ENCODE results near the gene SCN5A.

SCN5A gene

GRCh38 chr3:38608961-38609360 lies 40.5 kb downstream of the SCN5A start:
- no peaks in the 10 kb centered on the region for H3K36me3 ChIP-seq (ENCODE audit: insufficient read depth, low read length)
- H3K4me3 ChIP-seq (ENCODE audit: low read depth in 1 of 2, low read length in 2 of 2): no peak overlapping the region
- H3K27ac ChIP-seq (ENCODE audit: low read depth, low read length): no peak overlapping the region
- H3K27me3 ChIP-seq (ENCODE audit: control insufficient read depth in 1 of 2, insufficient read depth in 2 of 2, low read length in 2 of 2): no peaks in the 10 kb centered on the region
- no peaks in the 10 kb centered on the region for H3K9me3 ChIP-seq (ENCODE audit: low read length)
- no peak overlapping the region for H3K9ac ChIP-seq (ENCODE audit: low read length)
- H3K4me1 ChIP-seq (ENCODE audit: insufficient read depth, low read length): no peaks in the 10 kb centered on the region

- H3K9ac ChIP-seq (ENCODE audit: low read length): no peak overlapping the region
- H3K27me3 ChIP-seq (ENCODE audit: control insufficient read depth in 1 of 2, insufficient read depth in 2 of 2, low read length in 2 of 2): no peaks in the 10 kb centered on the region
- H3K4me1 ChIP-seq (ENCODE audit: insufficient read depth, low read length): no peaks in the 10 kb centered on the region
- no peak overlapping the region for H3K27ac ChIP-seq (ENCODE audit: low read depth, low read length)
- no peak overlapping the region for H3K4me3 ChIP-seq (ENCODE audit: low read depth in 1 of 2, low read length in 2 of 2)
- no peaks in the 10 kb centered on the region for H3K36me3 ChIP-seq (ENCODE audit: insufficient read depth, low read length)
- no peaks in the 10 kb centered on the region for H3K9me3 ChIP-seq (ENCODE audit: low read length)
Measured at GRCh38 chr3:38608086-38608775, 41.3 kb downstream of the SCN5A start.

GRCh38 chr3:38606561-38606960 lies 42.9 kb downstream of the SCN5A start:
- Histone ChIP-seq H3K27me3 (ENCODE audit: control insufficient read depth in 1 of 2, insufficient read depth in 2 of 2, low read length in 2 of 2) (no peaks in the 10 kb centered on the region), H3K9me3 (ENCODE audit: low read length) (no peaks in the 10 kb centered on the region), H3K4me1 (ENCODE audit: insufficient read depth, low read length) (no peaks in the 10 kb centered on the region), H3K4me3 (ENCODE audit: low read depth in 1 of 2, low read length in 2 of 2) (no peak overlapping the region), H3K9ac (ENCODE audit: low read length) (no peak overlapping the region), H3K27ac (ENCODE audit: low read depth, low read length) (no peak overlapping the region), H3K36me3 (ENCODE audit: insufficient read depth, low read length) (no peaks in the 10 kb centered on the region)

GRCh38 chr3:38605981-38606380 lies 43.5 kb downstream of the SCN5A start:
- H3K27me3 ChIP-seq (ENCODE audit: control insufficient read depth in 1 of 2, insufficient read depth in 2 of 2, low read length in 2 of 2): no peaks in the 10 kb centered on the region
- no peak overlapping the region for H3K27ac ChIP-seq (ENCODE audit: low read depth, low read length)
- H3K36me3 ChIP-seq (ENCODE audit: insufficient read depth, low read length): no peaks in the 10 kb centered on the region
- H3K4me3 ChIP-seq (ENCODE audit: low read depth in 1 of 2, low read length in 2 of 2): no peak overlapping the region
- H3K4me1 ChIP-seq (ENCODE audit: insufficient read depth, low read length): no peaks in the 10 kb centered on the region
- H3K9me3 ChIP-seq (ENCODE audit: low read length): no peaks in the 10 kb centered on the region
- H3K9ac ChIP-seq (ENCODE audit: low read length): no peak overlapping the region

GRCh38 chr3:38604246-38604645 lies 45.2 kb downstream of the SCN5A start:
- Histone ChIP-seq H3K27ac (ENCODE audit: low read depth, low read length) (no peak overlapping the region), H3K36me3 (ENCODE audit: insufficient read depth, low read length) (no peaks in the 10 kb centered on the region), H3K9me3 (ENCODE audit: low read length) (no peaks in the 10 kb centered on the region), H3K27me3 (ENCODE audit: control insufficient read depth in 1 of 2, insufficient read depth in 2 of 2, low read length in 2 of 2) (no peaks in the 10 kb centered on the region), H3K4me3 (ENCODE audit: low read depth in 1 of 2, low read length in 2 of 2) (no peak overlapping the region), H3K9ac (ENCODE audit: low read length) (no peak overlapping the region), H3K4me1 (ENCODE audit: insufficient read depth, low read length) (no peaks in the 10 kb centered on the region)

- H3K9ac ChIP-seq (ENCODE audit: low read length): no peak overlapping the region
- no peaks in the 10 kb centered on the region for H3K9me3 ChIP-seq (ENCODE audit: low read length)
- H3K4me3 ChIP-seq (ENCODE audit: low read depth in 1 of 2, low read length in 2 of 2): no peak overlapping the region
- H3K27me3 ChIP-seq (ENCODE audit: control insufficient read depth in 1 of 2, insufficient read depth in 2 of 2, low read length in 2 of 2): no peaks in the 10 kb centered on the region
- no peaks in the 10 kb centered on the region for H3K36me3 ChIP-seq (ENCODE audit: insufficient read depth, low read length)
- H3K27ac ChIP-seq (ENCODE audit: low read depth, low read length): no peak overlapping the region
- no peaks in the 10 kb centered on the region for H3K4me1 ChIP-seq (ENCODE audit: insufficient read depth, low read length)
Measured at GRCh38 chr3:38603731-38604131, 45.8 kb downstream of the SCN5A start.

GRCh38 chr3:38602576-38603250 lies 46.8 kb downstream of the SCN5A start:
- no peaks in the 10 kb centered on the region for H3K27me3 ChIP-seq (ENCODE audit: control insufficient read depth in 1 of 2, insufficient read depth in 2 of 2, low read length in 2 of 2)
- no peak overlapping the region for H3K9ac ChIP-seq (ENCODE audit: low read length)
- H3K36me3 ChIP-seq (ENCODE audit: insufficient read depth, low read length): no peaks in the 10 kb centered on the region
- H3K27ac ChIP-seq (ENCODE audit: low read depth, low read length): no peak overlapping the region
- H3K9me3 ChIP-seq (ENCODE audit: low read length): no peaks in the 10 kb centered on the region
- no peaks in the 10 kb centered on the region for H3K4me1 ChIP-seq (ENCODE audit: insufficient read depth, low read length)
- no peak overlapping the region for H3K4me3 ChIP-seq (ENCODE audit: low read depth in 1 of 2, low read length in 2 of 2)

- H3K27me3 ChIP-seq (ENCODE audit: control insufficient read depth in 1 of 2, insufficient read depth in 2 of 2, low read length in 2 of 2): no peaks in the 10 kb centered on the region
- H3K36me3 ChIP-seq (ENCODE audit: insufficient read depth, low read length): no peaks in the 10 kb centered on the region
- no peaks in the 10 kb centered on the region for H3K9me3 ChIP-seq (ENCODE audit: low read length)
- no peak overlapping the region for H3K27ac ChIP-seq (ENCODE audit: low read depth, low read length)
- H3K9ac ChIP-seq (ENCODE audit: low read length): no peak overlapping the region
- no peaks in the 10 kb centered on the region for H3K4me1 ChIP-seq (ENCODE audit: insufficient read depth, low read length)
- H3K4me3 ChIP-seq (ENCODE audit: low read depth in 1 of 2, low read length in 2 of 2): no peak overlapping the region
Measured at GRCh38 chr3:38601956-38602550, 47.4 kb downstream of the SCN5A start.

GRCh38 chr3:38600551-38600950 lies 48.9 kb downstream of the SCN5A start:
- Histone ChIP-seq H3K9ac (ENCODE audit: low read length) (no peak overlapping the region), H3K4me3 (ENCODE audit: low read depth in 1 of 2, low read length in 2 of 2) (no peak overlapping the region), H3K9me3 (ENCODE audit: low read length) (no peaks in the 10 kb centered on the region), H3K27me3 (ENCODE audit: control insufficient read depth in 1 of 2, insufficient read depth in 2 of 2, low read length in 2 of 2) (no peaks in the 10 kb centered on the region), H3K36me3 (ENCODE audit: insufficient read depth, low read length) (no peaks in the 10 kb centered on the region), H3K4me1 (ENCODE audit: insufficient read depth, low read length) (no peaks in the 10 kb centered on the region), H3K27ac (ENCODE audit: low read depth, low read length) (no peak overlapping the region)

- Histone ChIP-seq H3K36me3 (ENCODE audit: insufficient read depth, low read length) (no peaks in the 10 kb centered on the region), H3K27me3 (ENCODE audit: control insufficient read depth in 1 of 2, insufficient read depth in 2 of 2, low read length in 2 of 2) (no peaks in the 10 kb centered on the region), H3K9ac (ENCODE audit: low read length) (no peak overlapping the region), H3K4me3 (ENCODE audit: low read depth in 1 of 2, low read length in 2 of 2) (no peak overlapping the region), H3K9me3 (ENCODE audit: low read length) (no peaks in the 10 kb centered on the region), H3K27ac (ENCODE audit: low read depth, low read length) (no peak overlapping the region), H3K4me1 (ENCODE audit: insufficient read depth, low read length) (no peaks in the 10 kb centered on the region)
Measured at GRCh38 chr3:38599886-38600285, 49.6 kb downstream of the SCN5A start.

- Histone ChIP-seq H3K9ac (ENCODE audit: low read length) (no peak overlapping the region), H3K36me3 (ENCODE audit: insufficient read depth, low read length) (no peaks in the 10 kb centered on the region), H3K27ac (ENCODE audit: low read depth, low read length) (no peak overlapping the region), H3K27me3 (ENCODE audit: control insufficient read depth in 1 of 2, insufficient read depth in 2 of 2, low read length in 2 of 2) (no peaks in the 10 kb centered on the region), H3K4me1 (ENCODE audit: insufficient read depth, low read length) (no peaks in the 10 kb centered on the region), H3K9me3 (ENCODE audit: low read length) (no peaks in the 10 kb centered on the region), H3K4me3 (ENCODE audit: low read depth in 1 of 2, low read length in 2 of 2) (no peak overlapping the region)
Measured at GRCh38 chr3:38598791-38599190, 50.7 kb downstream of the SCN5A start.
